Panc1 (cell line): Measurements from ENCODE around the gene COL27A1. TPM values are rescaled to one million over a fixed set of nuclear protein-coding genes. Genes with fewer than 3 reads are reported as not detected.

Experiments used
- ATAC-seq: fragments of 200-7000 bp; cut with Tn5 transposase; 2 replicates; pipeline ENCODE4 v1.9.1; 2020; ENCODE audit warnings: mild to moderate bottlenecking, moderate library complexity
- BruUV-seq: library from RNA; stranded (reverse); fragments of 400-500 nt; replicated peaks from 2 replicates; lab custom pipeline; 2021; lab: Mats Ljungman, UMichigan
- CTCF ChIA-PET: fragments of 300-600 bp; sonication (Branson Sonifier 250); formaldehyde crosslinking; loops from one replicate; lab custom pipeline; 2022; ENCODE audit warnings: antibody characterized with exemption; lab: Charles Lee
- POLR2A ChIA-PET: fragments of 300-600 bp; sonication (Branson Sonifier 250); formaldehyde crosslinking; loops from one replicate; lab custom pipeline; 2022; ENCODE audit warnings: antibody characterized with exemption; lab: Charles Lee
- DNase-seq: peaks from one replicate; pipeline ENCODE4 v3.0.0-alpha.2; 2010; ENCODE audit warnings: low read depth, low spot score
- H3K27ac ChIP-seq: 2 replicates; pipeline ENCODE4 v1.5.1; 2011; ENCODE audit warnings: mild to moderate bottlenecking, low read length, inconsistent platforms
- H3K27me3 ChIP-seq: fragments of 200-500 bp; sonication (Bioruptor generic); 2 replicates; pipeline ENCODE4 v1.6.0; 2014; ENCODE audit warnings: low read length, inconsistent platforms; ENCODE audit not compliant: control insufficient read depth, insufficient read depth
- H3K36me3 ChIP-seq: fragments of 200-500 bp; sonication (Bioruptor generic); 2 replicates; pipeline ENCODE4 v1.5.1; 2014; ENCODE audit warnings: inconsistent platforms, mild to moderate bottlenecking, low read length, moderate library complexity; ENCODE audit not compliant: control insufficient read depth, insufficient read depth
- H3K4me1 ChIP-seq: 2 replicates; pipeline ENCODE4 v1.5.1; 2011; ENCODE audit warnings: inconsistent platforms, mild to moderate bottlenecking, low read length, moderate library complexity; ENCODE audit not compliant: control insufficient read depth, insufficient read depth
- H3K4me3 ChIP-seq, 2 experiments: 2 replicates each; pipeline ENCODE4 v1.5.1; 2011 to 2012; ENCODE audit warnings: low read depth in 2 of 2, low read length in 2 of 2, mild to moderate bottlenecking in 2 of 2, inconsistent platforms in 1 of 2, moderate library complexity in 1 of 2
- H3K9me3 ChIP-seq: fragments of 200-500 bp; sonication (Bioruptor generic); 2 replicates; pipeline ENCODE4 v1.5.1; 2014; ENCODE audit warnings: low read depth, mild to moderate bottlenecking, inconsistent platforms, low read length, moderate library complexity; ENCODE audit not compliant: control insufficient read depth, insufficient read depth
- POLR2AphosphoS5 ChIP-seq: IDR thresholded peaks from 2 replicates; pipeline ENCODE4 v1.6.1; 2012; ENCODE audit warnings: mild to moderate bottlenecking, low read depth, low read length, moderate library complexity
- SIN3A ChIP-seq: IDR thresholded peaks from 2 replicates; pipeline ENCODE4 v1.6.1; 2012; ENCODE audit warnings: low read depth, mild to moderate bottlenecking, low read length, moderate library complexity, borderline replicate concordance; ENCODE audit not compliant: insufficient read depth
- TCF7L2 ChIP-seq: IDR thresholded peaks from 2 replicates; pipeline ENCODE4 v1.6.1; 2011; ENCODE audit warnings: mild to moderate bottlenecking, low read depth, low read length, inconsistent platforms
- in situ Hi-C: cut with HindIII; loops from 2 replicates; pipeline ENCODE4 v1.10.0; 2016; ENCODE audit warnings: low sequenced_read_pairs, low pct_unique_long_range_greater_than_20kb
- intact Hi-C: fragments of 100-400 bp; cut with micrococcal nuclease; formaldehyde crosslinking; loops from one replicate; pipeline ENCODE4 v1.10.0; 2022; ENCODE audit not compliant: unreplicated experiment
- total RNA-seq: library from RNA; stranded (reverse); gene quantifications from one replicate; pipeline ENCODE4 v1.2.1, GENCODE V29; 2021; ENCODE audit not compliant: unreplicated experiment
- TF ChIP-seq, protein P1 (sequence below): fragments of 450-650 bp; IDR thresholded peaks from 2 replicates; pipeline ENCODE4 v1.5.1; 2017; ENCODE audit warnings: mild to moderate bottlenecking
- TF ChIP-seq, protein P2 (sequence below), 2 experiments: IDR thresholded peaks; 2 replicates each; pipeline ENCODE4 v1.6.1; 2011 to 2012; ENCODE audit warnings: low read depth in 2 of 2, control low read depth in 1 of 2, low read length in 1 of 2, mild to moderate bottlenecking in 1 of 2, moderate library complexity in 1 of 2; ENCODE audit not compliant: insufficient read depth in 1 of 2

Gene COL27A1
- total RNA-seq, 1 experiment from 2014 or later, result 5.1 TPM

DNA sequence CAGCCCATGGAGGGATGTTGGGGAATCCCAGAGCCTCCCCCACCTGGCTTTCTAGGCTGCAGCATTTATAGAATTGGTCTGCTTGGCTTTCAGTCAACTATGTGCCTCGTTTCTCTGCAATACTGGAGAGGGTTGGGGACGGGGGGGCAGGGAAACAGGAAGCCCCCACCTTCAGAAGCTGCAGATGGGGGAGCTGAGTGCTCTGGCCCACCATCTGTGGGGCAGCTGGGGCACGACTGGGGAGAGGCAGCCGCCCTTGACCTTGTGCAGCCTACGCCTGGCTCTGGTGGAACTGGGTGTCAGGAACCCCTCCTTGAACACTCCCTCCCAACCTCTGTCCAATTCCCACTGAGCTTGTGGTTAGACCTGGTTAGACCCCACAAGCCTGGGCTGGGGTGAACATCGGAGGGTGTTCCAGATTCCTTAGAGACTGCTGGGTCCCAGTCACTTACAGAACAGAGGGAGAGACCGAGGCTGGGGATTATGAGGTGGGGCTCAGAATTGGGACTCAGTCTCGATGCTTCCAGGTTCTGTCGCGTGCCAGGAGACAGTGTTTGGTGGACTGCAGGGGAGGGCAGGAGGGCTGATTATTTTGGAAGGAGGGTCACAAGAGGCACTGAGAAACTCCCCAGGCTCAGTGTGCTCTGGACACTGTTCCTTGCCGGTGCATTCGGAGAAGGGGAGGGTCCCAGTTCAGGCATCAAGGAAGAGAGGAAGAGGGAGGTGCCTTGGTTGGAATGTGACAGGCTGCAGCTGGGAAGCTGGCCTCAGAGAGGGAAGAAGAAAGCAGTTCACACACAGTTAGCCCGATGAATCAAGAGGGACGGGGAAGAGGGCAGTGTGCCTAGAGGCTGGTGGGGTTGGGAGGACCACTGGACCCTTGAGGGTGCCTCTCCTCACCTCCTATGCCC is 25.6 kb downstream of the COL27A1 start:
- Histone ChIP-seq H3K4me1 (peaks cover 23% of the 10 kb centered on the region), H3K27me3 (no peaks in the 10 kb centered on the region), H3K9me3 (no peaks in the 10 kb centered on the region), H3K36me3 (no peaks in the 10 kb centered on the region), H3K27ac (no peak overlapping the region), H3K4me3 (no peak overlapping the region)
- no TSS peak for BruUV-seq
- in situ Hi-C loops (no loop called here), intact Hi-C loops (no loop called here)
- TF ChIP-seq, protein P1, sequence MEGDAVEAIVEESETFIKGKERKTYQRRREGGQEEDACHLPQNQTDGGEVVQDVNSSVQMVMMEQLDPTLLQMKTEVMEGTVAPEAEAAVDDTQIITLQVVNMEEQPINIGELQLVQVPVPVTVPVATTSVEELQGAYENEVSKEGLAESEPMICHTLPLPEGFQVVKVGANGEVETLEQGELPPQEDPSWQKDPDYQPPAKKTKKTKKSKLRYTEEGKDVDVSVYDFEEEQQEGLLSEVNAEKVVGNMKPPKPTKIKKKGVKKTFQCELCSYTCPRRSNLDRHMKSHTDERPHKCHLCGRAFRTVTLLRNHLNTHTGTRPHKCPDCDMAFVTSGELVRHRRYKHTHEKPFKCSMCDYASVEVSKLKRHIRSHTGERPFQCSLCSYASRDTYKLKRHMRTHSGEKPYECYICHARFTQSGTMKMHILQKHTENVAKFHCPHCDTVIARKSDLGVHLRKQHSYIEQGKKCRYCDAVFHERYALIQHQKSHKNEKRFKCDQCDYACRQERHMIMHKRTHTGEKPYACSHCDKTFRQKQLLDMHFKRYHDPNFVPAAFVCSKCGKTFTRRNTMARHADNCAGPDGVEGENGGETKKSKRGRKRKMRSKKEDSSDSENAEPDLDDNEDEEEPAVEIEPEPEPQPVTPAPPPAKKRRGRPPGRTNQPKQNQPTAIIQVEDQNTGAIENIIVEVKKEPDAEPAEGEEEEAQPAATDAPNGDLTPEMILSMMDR, result no peak
- TF ChIP-seq POLR2AphosphoS5 (no peak), SIN3A (no peak), TCF7L2 (no peak)
- TF ChIP-seq, protein P2, sequence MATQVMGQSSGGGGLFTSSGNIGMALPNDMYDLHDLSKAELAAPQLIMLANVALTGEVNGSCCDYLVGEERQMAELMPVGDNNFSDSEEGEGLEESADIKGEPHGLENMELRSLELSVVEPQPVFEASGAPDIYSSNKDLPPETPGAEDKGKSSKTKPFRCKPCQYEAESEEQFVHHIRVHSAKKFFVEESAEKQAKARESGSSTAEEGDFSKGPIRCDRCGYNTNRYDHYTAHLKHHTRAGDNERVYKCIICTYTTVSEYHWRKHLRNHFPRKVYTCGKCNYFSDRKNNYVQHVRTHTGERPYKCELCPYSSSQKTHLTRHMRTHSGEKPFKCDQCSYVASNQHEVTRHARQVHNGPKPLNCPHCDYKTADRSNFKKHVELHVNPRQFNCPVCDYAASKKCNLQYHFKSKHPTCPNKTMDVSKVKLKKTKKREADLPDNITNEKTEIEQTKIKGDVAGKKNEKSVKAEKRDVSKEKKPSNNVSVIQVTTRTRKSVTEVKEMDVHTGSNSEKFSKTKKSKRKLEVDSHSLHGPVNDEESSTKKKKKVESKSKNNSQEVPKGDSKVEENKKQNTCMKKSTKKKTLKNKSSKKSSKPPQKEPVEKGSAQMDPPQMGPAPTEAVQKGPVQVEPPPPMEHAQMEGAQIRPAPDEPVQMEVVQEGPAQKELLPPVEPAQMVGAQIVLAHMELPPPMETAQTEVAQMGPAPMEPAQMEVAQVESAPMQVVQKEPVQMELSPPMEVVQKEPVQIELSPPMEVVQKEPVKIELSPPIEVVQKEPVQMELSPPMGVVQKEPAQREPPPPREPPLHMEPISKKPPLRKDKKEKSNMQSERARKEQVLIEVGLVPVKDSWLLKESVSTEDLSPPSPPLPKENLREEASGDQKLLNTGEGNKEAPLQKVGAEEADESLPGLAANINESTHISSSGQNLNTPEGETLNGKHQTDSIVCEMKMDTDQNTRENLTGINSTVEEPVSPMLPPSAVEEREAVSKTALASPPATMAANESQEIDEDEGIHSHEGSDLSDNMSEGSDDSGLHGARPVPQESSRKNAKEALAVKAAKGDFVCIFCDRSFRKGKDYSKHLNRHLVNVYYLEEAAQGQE (IDR thresholded peaks at IDR 0.05; ENCODE audit: insufficient read depth in 1 of 2, low read depth in 2 of 2, low read length in 1 of 2), result no peak
- ChIA-PET POLR2A (no interaction called here), CTCF (no interaction called here)
- ATAC-seq (0 out of 2 replicates have a peak, but pooled peaks have one; percentile 17), DNase-seq (no peak)

DNA sequence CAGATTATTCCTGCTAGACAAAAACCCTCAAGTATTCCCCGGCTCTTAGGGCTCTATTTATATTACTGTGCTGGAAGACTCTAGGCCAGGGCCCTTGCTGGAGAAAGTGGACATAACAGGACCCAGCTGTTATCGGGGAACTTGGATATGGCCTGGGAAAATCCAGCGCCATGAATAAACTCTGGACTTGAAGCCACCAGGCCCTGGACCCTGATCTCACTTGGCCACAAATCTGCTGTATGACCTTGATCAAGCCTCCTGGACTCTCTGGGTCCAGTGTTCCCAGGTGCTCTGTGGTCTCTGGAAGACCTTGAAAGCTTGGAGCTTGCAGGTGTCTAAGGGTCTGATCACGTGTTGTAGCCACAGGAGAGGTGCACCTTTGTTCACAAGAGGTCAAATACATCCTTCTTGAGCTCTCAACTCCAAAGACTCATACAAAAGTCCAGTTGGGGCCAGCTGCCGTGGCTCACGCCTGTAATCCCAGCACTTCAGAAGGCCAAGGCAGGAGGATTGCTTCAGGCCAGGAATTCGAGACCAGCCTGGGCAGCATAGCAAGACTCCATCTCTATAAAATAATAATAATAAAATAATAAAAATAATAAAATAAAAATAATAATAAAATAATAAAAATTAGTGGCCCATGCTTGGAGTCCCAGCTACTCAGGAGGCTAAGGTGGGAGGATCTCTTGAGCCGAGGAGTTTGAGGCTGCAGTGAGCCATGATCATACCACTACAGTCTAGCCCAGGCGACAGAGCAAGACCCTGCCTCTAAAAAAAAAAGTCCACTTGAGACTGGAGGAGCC is 26.5 kb downstream of the COL27A1 start:
- no peak for DNase-seq
- TF ChIP-seq TCF7L2 (no peak), POLR2AphosphoS5 (no peak), SIN3A (no peak)
- TF ChIP-seq, protein P1, result no peak
- TF ChIP-seq, protein P2 (IDR thresholded peaks at IDR 0.05; ENCODE audit: insufficient read depth in 1 of 2, low read depth in 2 of 2, low read length in 1 of 2), result no peak
- BruUV-seq, result no TSS peak
- H3K4me3 ChIP-seq, result no peak overlapping the region
- H3K36me3 ChIP-seq, result no peaks in the 10 kb centered on the region
- ChIA-PET POLR2A (no interaction called here), CTCF (no interaction called here)
- H3K27me3 ChIP-seq, result no peaks in the 10 kb centered on the region
- peaks cover 19% of the 10 kb centered on the region for H3K4me1 ChIP-seq
- no peaks in the 10 kb centered on the region for H3K9me3 ChIP-seq
- in situ Hi-C loops, result no loop called here
- H3K27ac ChIP-seq, result no peak overlapping the region
- ATAC-seq, result no peak
- intact Hi-C loops, result no loop called here
